ENCODE results near the gene AIRE. TPM values are rescaled to one million over a fixed set of nuclear protein-coding genes. Genes with fewer than 3 reads are reported as not detected.

AIRE gene
- total and polyA plus RNA-seq, 2 donors (not counting 1 experiment from before 2014, with no cell fraction given), result not detected

- TF ChIP-seq CTCF (conservative IDR thresholded peaks at IDR 0.05 in 1 of 2, IDR thresholded peaks at IDR 0.05 in 1 of 2; ENCODE audit: low read depth in 1 of 2, low read length in 2 of 2) (no peak), EZH2 (IDR thresholded peaks at IDR 0.05; ENCODE audit: low read length, missing control alignments) (no peak)
- Histone ChIP-seq H3K79me2 (ENCODE audit: control insufficient read depth, insufficient read depth, low read length) (no peaks in the 10 kb centered on the region), H3K4me2 (ENCODE audit: extremely low read depth, insufficient read depth, low read length) (no peak overlapping the region), H3K36me3 (ENCODE audit: control insufficient read depth, insufficient read depth, low read length) (no peaks in the 10 kb centered on the region), H3K27ac (ENCODE audit: insufficient read depth, low read length) (no peak overlapping the region), H3K27me3 (ENCODE audit: control insufficient read depth, insufficient read depth, low read length) (no peaks in the 10 kb centered on the region), H2AFZ (ENCODE audit: low read length) (no peak overlapping the region), H3K9me3 (ENCODE audit: control insufficient read depth, insufficient read depth, low read depth, low read length) (no peaks in the 10 kb centered on the region), H4K20me1 (ENCODE audit: control insufficient read depth, extremely low read depth, insufficient read depth, low read length) (no peaks in the 10 kb centered on the region), H3K9ac (ENCODE audit: insufficient read depth, low read length) (no peak overlapping the region), H3K4me1 (ENCODE audit: control insufficient read depth, extremely low read depth, insufficient read depth, low read length) (no peaks in the 10 kb centered on the region), H3K4me3 (replicated peaks in 1 of 4; ENCODE audit: control extremely low read depth in 1 of 4, insufficient read depth in 1 of 4, low read depth in 3 of 4, low read length in 4 of 4) (no peak overlapping the region)
- DNase-seq (ENCODE audit: low read depth in 2 of 2), result peak in 1 of 2 donors; percentile 3
Measured at GRCh38 chr21:44267655-44268142, 18.0 kb upstream of the AIRE start.

GRCh38 chr21:44269090-44269489 is 16.6 kb upstream of the AIRE start:
- DNase-seq (ENCODE audit: low read depth in 2 of 2), result no peak
- Histone ChIP-seq H3K27me3 (ENCODE audit: control insufficient read depth, insufficient read depth, low read length) (no peaks in the 10 kb centered on the region), H3K4me1 (ENCODE audit: control insufficient read depth, extremely low read depth, insufficient read depth, low read length) (no peaks in the 10 kb centered on the region), H2AFZ (ENCODE audit: low read length) (no peak overlapping the region), H3K36me3 (ENCODE audit: control insufficient read depth, insufficient read depth, low read length) (no peaks in the 10 kb centered on the region), H3K9me3 (ENCODE audit: control insufficient read depth, insufficient read depth, low read depth, low read length) (no peaks in the 10 kb centered on the region), H3K9ac (ENCODE audit: insufficient read depth, low read length) (no peak overlapping the region), H3K4me2 (ENCODE audit: extremely low read depth, insufficient read depth, low read length) (no peak overlapping the region), H4K20me1 (ENCODE audit: control insufficient read depth, extremely low read depth, insufficient read depth, low read length) (no peaks in the 10 kb centered on the region), H3K27ac (ENCODE audit: insufficient read depth, low read length) (no peak overlapping the region), H3K79me2 (ENCODE audit: control insufficient read depth, insufficient read depth, low read length) (no peaks in the 10 kb centered on the region), H3K4me3 (replicated peaks in 1 of 4; ENCODE audit: control extremely low read depth in 1 of 4, insufficient read depth in 1 of 4, low read depth in 3 of 4, low read length in 4 of 4) (no peak overlapping the region)
- TF ChIP-seq CTCF (conservative IDR thresholded peaks at IDR 0.05 in 1 of 2, IDR thresholded peaks at IDR 0.05 in 1 of 2; ENCODE audit: low read depth in 1 of 2, low read length in 2 of 2), result no peak
- no peak for TF ChIP-seq EZH2 (IDR thresholded peaks at IDR 0.05; ENCODE audit: low read length, missing control alignments)

- Histone ChIP-seq H3K36me3 (ENCODE audit: control insufficient read depth, insufficient read depth, low read length) (no peaks in the 10 kb centered on the region), H3K9ac (ENCODE audit: insufficient read depth, low read length) (no peak overlapping the region), H2AFZ (ENCODE audit: low read length) (no peak overlapping the region), H3K4me2 (ENCODE audit: extremely low read depth, insufficient read depth, low read length) (no peak overlapping the region), H3K27me3 (ENCODE audit: control insufficient read depth, insufficient read depth, low read length) (peaks cover 2% of the 10 kb centered on the region), H3K79me2 (ENCODE audit: control insufficient read depth, insufficient read depth, low read length) (no peaks in the 10 kb centered on the region), H4K20me1 (ENCODE audit: control insufficient read depth, extremely low read depth, insufficient read depth, low read length) (no peaks in the 10 kb centered on the region), H3K9me3 (ENCODE audit: control insufficient read depth, insufficient read depth, low read depth, low read length) (no peaks in the 10 kb centered on the region), H3K4me1 (ENCODE audit: control insufficient read depth, extremely low read depth, insufficient read depth, low read length) (no peaks in the 10 kb centered on the region), H3K27ac (ENCODE audit: insufficient read depth, low read length) (no peak overlapping the region), H3K4me3 (replicated peaks in 1 of 4; ENCODE audit: control extremely low read depth in 1 of 4, insufficient read depth in 1 of 4, low read depth in 3 of 4, low read length in 4 of 4) (no peak overlapping the region)
- TF ChIP-seq EZH2 (IDR thresholded peaks at IDR 0.05; ENCODE audit: low read length, missing control alignments) (no peak), CTCF (conservative IDR thresholded peaks at IDR 0.05 in 1 of 2, IDR thresholded peaks at IDR 0.05 in 1 of 2; ENCODE audit: low read depth in 1 of 2, low read length in 2 of 2) (no peak)
- DNase-seq (ENCODE audit: low read depth in 2 of 2), result no peak
Measured at GRCh38 chr21:44271558-44272283, 14.0 kb upstream of the AIRE start.

All from fibroblast of lung (primary cell).